GOT3 (cell line): Measurements from ENCODE around the gene HLA-E.
"Not testable (repeated sequence)": the region's sequence is repeated elsewhere in the genome, so short reads cannot be mapped to it uniquely, and the experiment has no call there.

Source experiments
- DNase-seq: peaks from one replicate; lab custom pipeline; 2025; ENCODE audit warnings: mixed read lengths; lab: John Stamatoyannopoulos, UW

Gene HLA-E

GRCh38 chr6:30507849-30508827, 18.8 kb downstream of the HLA-E start:
- DNase-seq = no peak

DNA sequence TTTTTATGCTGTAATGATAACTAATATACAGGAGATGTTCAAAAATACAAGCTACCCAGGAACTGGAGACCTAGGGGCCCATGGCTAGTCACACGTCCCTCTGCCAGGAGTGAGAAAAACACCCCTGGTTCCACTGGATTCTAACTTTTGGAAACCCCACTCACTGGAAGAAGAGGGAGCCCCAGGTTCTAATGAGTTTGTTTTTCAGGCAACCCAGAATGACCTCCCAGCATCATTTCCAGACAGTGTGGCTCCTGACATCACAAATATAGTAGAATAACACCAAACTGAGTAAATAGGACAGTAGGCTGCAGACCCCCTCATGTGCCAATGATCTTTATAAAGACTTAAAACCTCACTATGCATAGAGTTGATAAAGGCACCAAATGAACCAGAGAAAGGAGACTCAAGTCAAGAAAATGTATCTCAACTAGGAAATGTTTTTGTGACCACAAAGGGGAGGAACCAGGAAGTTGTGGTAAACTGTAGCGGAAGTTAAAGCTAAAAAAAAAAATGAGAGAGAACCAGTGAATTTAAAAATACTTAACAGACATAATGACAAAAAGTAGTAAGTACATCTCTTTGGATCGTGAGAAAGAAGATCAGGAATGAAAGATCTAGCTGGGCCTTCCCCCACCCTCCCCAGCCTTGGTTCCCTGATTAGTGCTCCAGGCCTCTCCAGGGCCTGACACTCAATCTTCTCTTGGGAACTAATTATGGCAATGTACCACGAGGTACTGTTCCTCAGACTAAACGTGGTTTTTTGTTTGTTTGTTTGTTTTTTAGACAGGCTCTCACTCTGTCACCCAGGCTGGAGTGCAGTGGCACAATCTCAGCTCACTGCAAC, 19.8 kb downstream of the HLA-E start:
- DNase-seq = no peak

DNA sequence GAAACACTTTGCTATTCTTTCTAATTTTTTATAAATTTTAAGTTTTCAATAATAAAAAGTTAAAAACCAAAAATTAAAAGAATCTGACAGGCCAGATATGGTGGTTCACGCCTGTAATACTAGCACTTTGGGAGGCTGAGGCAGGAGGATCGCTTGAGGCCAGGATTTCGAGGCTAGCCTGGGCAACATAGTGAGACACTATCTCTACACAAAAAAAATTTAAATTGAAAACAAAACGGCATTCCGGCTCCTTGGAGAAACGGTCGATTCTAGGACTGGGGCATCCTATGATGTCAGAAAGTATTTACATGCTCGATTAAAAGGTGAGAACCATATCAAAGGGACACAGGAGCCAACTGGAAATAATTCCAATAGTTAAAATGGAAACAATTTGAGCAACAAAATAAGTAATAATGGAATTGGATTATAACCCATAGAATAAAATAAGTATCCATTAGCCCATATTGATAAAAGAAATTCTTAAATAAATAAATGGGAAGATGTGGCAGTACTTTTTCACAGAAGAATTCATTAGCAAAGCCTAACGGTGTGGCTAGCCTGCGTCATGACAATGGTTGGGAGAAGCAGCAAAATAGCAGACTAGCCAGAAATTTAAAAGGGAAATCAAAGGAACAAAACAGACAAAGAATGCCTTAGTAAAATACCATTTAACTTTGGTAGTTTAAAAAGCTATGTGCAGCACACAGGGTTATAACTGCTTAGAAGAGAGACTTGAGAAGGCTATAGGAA, 21.3 kb downstream of the HLA-E start:
- no peak for DNase-seq

- DNase-seq = no peak
These were observed 21.8 kb downstream of the HLA-E start for GRCh38 chr6:30511169-30511546.

- no peak for DNase-seq
These were observed 24.1 kb downstream of the HLA-E start for GRCh38 chr6:30513451-30513850.

DNA sequence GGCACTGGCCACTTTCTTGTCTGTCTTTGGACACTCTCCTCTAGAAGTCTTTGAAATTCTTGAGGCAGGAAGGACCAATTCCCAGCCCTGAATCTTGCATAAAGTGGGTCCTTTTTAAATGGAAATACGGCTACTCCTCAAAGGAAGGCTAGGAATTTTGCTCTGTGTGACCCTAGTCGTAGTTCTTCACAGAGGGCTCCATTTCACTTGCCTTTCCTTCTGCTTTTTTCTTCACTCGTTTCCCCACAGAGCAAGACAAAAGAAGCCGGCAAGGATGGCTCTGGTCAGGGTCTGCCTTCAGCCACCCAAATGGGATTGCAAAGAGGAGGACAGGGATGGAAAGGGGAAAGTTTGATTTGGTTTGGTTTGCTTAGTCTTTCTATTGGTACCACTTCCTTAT, 25.8 kb downstream of the HLA-E start:
- DNase-seq = no peak

DNA sequence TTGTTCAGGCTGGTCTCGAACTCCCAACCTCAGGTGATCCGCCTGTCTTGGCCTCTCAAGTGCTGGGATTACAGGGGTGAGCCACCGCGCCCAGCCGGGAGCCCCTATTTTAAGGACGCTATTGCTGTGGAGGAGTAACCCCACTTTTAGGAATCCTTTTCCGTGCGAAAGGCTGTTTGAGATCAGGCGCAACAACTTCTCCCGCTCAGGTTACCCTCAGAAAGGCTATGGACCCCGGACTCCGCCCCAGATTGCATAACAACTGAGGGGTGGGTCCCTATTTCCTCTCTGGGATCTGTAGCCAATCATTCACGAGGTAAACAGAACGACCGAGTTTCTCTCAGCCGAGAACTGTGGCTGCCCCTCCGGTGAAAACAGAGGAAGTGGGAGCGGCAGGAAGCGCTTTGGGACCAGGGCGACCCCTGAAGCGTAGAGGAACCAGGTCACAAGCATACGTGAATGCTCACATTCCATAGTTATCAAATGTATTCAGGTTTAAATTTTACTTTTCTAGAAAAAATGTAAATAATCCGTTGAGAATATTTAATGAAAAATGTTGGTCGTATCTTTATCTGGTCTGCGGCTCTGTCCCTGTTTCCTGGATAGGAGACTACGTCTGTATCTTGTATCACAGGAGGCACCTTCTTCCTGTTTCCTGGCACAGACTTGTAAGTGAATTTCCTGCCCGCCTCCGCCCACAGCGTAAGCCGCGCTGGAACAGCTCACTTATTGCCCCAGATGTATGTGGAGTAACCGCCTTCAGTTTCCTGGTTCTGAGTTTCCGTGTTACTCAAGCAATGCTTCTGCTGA, 26.8 kb downstream of the HLA-E start:
- DNase-seq = peak; percentile 58

- not testable (repeated sequence) for DNase-seq
These were observed 27.4 kb downstream of the HLA-E start for GRCh38 chr6:30516754-30517076.

DNA sequence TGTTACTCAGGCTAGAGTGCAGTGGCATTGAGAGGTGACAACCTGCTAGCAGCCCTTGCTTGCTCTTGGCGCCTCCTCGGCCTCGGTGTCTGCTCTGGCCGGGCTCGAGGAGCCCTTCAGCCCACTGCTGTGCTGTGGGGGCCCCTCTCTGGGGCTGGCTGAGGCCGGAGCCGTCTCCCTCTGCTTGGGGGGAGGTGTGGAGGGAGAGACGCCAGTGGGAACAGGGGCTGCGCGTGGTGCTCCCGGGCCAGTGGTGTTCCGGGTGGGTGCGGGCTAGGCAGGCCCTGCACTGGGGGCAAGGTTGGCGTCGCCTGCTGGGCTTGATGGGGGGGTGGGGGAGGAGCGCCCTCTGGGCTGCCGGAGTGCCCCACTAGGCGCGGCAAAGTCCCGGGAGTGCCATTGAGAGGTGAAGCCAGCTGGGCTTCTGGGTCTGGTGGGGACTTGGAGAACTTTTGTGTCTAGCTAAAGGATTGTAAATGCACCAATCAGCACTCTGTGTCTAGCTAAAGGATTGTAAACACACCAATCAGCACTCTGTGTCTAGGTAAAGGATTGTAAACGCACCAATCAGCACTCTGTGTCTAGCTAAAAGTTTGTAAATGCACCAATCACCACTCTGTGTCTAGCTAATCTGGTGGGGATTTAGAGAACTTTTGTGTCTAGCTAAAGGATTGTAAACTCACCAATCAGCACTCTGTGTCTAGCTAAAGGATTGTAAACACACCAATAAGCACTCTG, 28.6 kb downstream of the HLA-E start:
- not testable (repeated sequence) for DNase-seq

- DNase-seq = not testable (repeated sequence)
These were observed 29.3 kb downstream of the HLA-E start for GRCh38 chr6:30518505-30519145.

DNA sequence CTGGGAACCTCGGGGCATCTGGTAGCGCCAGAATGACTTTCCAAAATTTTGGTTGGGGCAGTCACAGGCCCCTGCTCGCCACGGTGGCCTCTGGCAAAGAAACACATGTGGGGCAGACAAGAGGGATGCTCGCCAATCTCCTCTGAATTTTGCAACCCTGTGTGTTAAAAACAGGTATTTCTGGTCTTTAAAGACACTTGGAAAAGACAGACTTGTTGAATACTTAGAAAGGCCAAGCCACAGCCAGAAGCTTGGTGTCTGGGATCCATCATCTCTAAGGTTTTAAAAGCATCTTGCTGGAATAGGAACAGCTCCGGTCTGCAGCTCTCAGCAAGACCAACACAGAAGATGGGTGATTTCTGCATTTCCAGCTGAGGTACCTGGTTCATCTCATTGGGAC, 31.2 kb downstream of the HLA-E start:
- DNase-seq = no peak

DNA sequence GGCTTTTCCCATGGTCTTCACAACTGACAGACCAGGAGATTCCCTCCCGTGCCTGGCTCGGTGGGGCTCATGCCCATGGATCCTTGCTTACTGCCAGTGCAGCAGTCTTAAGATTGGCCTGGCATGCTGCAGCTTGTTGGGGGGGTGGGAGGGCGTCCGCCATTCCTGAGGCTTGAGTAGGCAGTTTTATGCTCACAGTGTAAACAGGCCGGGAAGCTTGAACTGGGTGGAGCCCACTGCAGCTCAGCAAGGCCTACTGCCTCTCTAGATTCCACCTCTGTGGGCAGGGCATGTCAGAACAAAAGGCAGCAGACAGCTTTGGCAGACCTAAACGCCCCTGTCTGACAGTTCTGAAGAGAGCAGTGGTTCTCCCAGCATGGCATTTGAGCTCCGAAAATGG, 31.8 kb downstream of the HLA-E start:
- not testable (repeated sequence) for DNase-seq

- DNase-seq = not testable (repeated sequence)
These were observed 32.6 kb downstream of the HLA-E start for GRCh38 chr6:30521952-30522351.

- not testable (repeated sequence) for DNase-seq
These were observed 37.1 kb downstream of the HLA-E start for GRCh38 chr6:30526444-30526843.

DNA sequence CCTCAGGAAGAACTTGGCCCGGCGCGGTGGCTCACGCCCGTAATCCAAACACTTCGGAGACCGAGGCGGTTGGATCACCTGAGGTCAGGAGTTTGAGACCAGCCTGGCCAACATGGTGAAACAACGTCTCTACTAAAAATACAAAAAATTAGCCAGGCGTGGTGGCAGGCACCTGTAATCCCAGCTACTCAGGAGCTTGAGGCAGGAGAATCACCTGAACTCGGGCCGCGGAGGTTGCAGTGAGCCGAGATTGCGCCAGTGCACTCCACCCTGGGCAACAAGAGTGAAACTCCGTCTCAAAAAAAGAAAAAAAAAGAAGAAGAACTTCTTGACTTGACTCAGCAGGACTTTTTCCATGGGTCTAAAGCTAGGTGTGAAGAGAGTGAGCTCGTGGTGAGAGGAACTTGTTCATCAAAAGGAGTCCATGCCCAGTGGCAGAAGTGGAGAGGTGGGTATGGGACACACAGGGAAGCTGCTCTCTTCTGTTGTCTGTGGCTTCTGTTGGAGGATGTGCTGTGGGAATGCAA, 40.1 kb downstream of the HLA-E start:
- not testable (repeated sequence) for DNase-seq

- no peak for DNase-seq
These were observed 40.7 kb downstream of the HLA-E start for GRCh38 chr6:30530014-30530413.

- DNase-seq = no peak
These were observed 44.4 kb downstream of the HLA-E start for GRCh38 chr6:30533460-30534294.

GRCh38 chr6:30537931-30538330, 48.6 kb downstream of the HLA-E start:
- DNase-seq = no peak
